Right cardiac atrium (tissue), 5 donors: Measurements from ENCODE around the gene PTAR1. TPM values are rescaled to one million over a fixed set of nuclear protein-coding genes. Genes with fewer than 3 reads are reported as not detected.

Experiments
- ATAC-seq, 2 donors: fragments of 200-7000 bp; cut with Tn5 transposase; one replicate each; pipeline versions ENCODE4 v1.8.0 to v1.9.1; 2020; ENCODE audit warnings: moderate library complexity in 2 of 2, mild to moderate bottlenecking in 1 of 2
- DNase-seq, 3 donors: peaks; one replicate each; pipeline ENCODE4 v3.0.0-alpha.2; 2020
- H3K27ac ChIP-seq: one replicate; pipeline ENCODE4 v1.5.1; 2013; ENCODE audit warnings: mild to moderate bottlenecking, low read length, control low read depth, moderate library complexity
- H3K27me3 ChIP-seq: one replicate; pipeline ENCODE4 v1.6.1; 2013; ENCODE audit not compliant: control insufficient read depth, insufficient read depth
- H3K4me1 ChIP-seq: one replicate; pipeline ENCODE4 v1.6.1; 2013; ENCODE audit warnings: low read length; ENCODE audit not compliant: control insufficient read depth, insufficient read depth
- H3K4me3 ChIP-seq: one replicate; pipeline ENCODE4 v1.5.1; 2013; ENCODE audit warnings: low read length, control low read depth
- H3K9me3 ChIP-seq: one replicate; pipeline ENCODE4 v1.6.1; 2013; ENCODE audit warnings: low read length; ENCODE audit not compliant: control insufficient read depth
- WGBS: extraction: QIAGEN DNeasy Blood & Tissue Kit; methylation state at CpG from one replicate; pipeline ENCODE4 v1.1.7; 2013; 5-methylcytosine and 5-hydroxymethylcytosine counted together
- intact Hi-C, 4 donors: fragments of 100-400 bp; cut with DNase I; formaldehyde crosslinking; loops; one replicate each; pipeline versions ENCODE4 v1.11.0 to v1.14.0; 2022 to 2023
- polyA plus RNA-seq: library from polyadenylated mRNA; stranded (reverse); fragments of 200-250 nt; gene quantifications from one replicate; pipeline ENCODE4 v1.2.3, GENCODE V29; 2013
- total RNA-seq, 4 donors: library from RNA; stranded (reverse); fragmentation: NEBNext Ultra II Directional; extraction: Animal tissue kit (Norgen Biotek cat#: 25700); gene quantifications; one replicate each; pipeline ENCODE4 v1.2.1, GENCODE V29; 2021
- donor health status: healthy with polysubstance abuse.
- donor health status: DM: no; HTN: yes; CAD: no.
- donor health status: DM: no; HTN: no; CAD: no.
- donor health status: DM: no; HTN: yes; CAD: no; lungs with severe emphysema.
- donor health status: DM: yes; HTN: yes; CAD: no.

PTAR1 gene
- total and polyA plus RNA-seq, 5 donors, result 7.4 to 38.1 (median 32.9) TPM

- DNase-seq (no peak), ATAC-seq (no peak)
- WGBS, result 94% methylated on average over 3 of the region's 3 CpGs
- H3K4me1 ChIP-seq, result peaks cover 5% of the 10 kb centered on the region
- no peak overlapping the region for H3K4me3 ChIP-seq
- intact Hi-C loops, result no loop called here
- H3K9me3 ChIP-seq, result no peaks in the 10 kb centered on the region
- no peak overlapping the region for H3K27ac ChIP-seq
- no peaks in the 10 kb centered on the region for H3K27me3 ChIP-seq
These were observed 6.0 kb downstream of the PTAR1 start for GRCh38 chr9:69753830-69754229.

GRCh38 chr9:69750085-69750484 is 9.7 kb downstream of the PTAR1 start:
- intact Hi-C loops, result no loop called here
- peaks cover 5% of the 10 kb centered on the region for H3K4me1 ChIP-seq

GRCh38 chr9:69748304-69748703 is 11.5 kb downstream of the PTAR1 start:
- no peaks in the 10 kb centered on the region for H3K27me3 ChIP-seq
- intact Hi-C loops, result no loop called here
- no peak for DNase-seq
- ATAC-seq, result no peak
- no peaks in the 10 kb centered on the region for H3K9me3 ChIP-seq
- H3K4me1 ChIP-seq, result peaks cover 4% of the 10 kb centered on the region
- WGBS, result 74% methylated on average over 2 of the region's 2 CpGs
- no peak overlapping the region for H3K27ac ChIP-seq
- H3K4me3 ChIP-seq, result no peak overlapping the region

More at GRCh38 chr9:69750085-69750484, 9.7 kb downstream of the PTAR1 start:
- no peak overlapping the region for H3K27ac ChIP-seq
- no peak for DNase-seq
- ATAC-seq, result no peak
- WGBS, result 68% methylated on average over 2 of the region's 2 CpGs
- H3K9me3 ChIP-seq, result no peaks in the 10 kb centered on the region
- no peak overlapping the region for H3K4me3 ChIP-seq
- no peaks in the 10 kb centered on the region for H3K27me3 ChIP-seq

GRCh38 chr9:69746859-69747560 is 12.8 kb downstream of the PTAR1 start:
- ATAC-seq (no peak), DNase-seq (no peak)
- WGBS, result 59% methylated on average over 3 of the region's 3 CpGs
- no peaks in the 10 kb centered on the region for H3K27me3 ChIP-seq
- intact Hi-C loops, result no loop called here
- H3K4me1 ChIP-seq, result peaks cover 4% of the 10 kb centered on the region
- no peak overlapping the region for H3K4me3 ChIP-seq
- no peaks in the 10 kb centered on the region for H3K9me3 ChIP-seq
- H3K27ac ChIP-seq, result no peak overlapping the region

GRCh38 chr9:69745716-69746437 is 13.9 kb downstream of the PTAR1 start:
- 39% methylated on average over 3 of the region's 3 CpGs for WGBS
- no peak overlapping the region for H3K27ac ChIP-seq
- no peak for DNase-seq
- H3K4me3 ChIP-seq, result no peak overlapping the region
- H3K27me3 ChIP-seq, result no peaks in the 10 kb centered on the region
- intact Hi-C loops, result no loop called here
- peaks cover 4% of the 10 kb centered on the region for H3K4me1 ChIP-seq
- peak in 1 of 2 donors; percentile 16 for ATAC-seq
- H3K9me3 ChIP-seq, result no peaks in the 10 kb centered on the region

- Histone ChIP-seq H3K4me3 (no peak overlapping the region), H3K4me1 (peaks cover 4% of the 10 kb centered on the region), H3K9me3 (no peaks in the 10 kb centered on the region), H3K27me3 (no peaks in the 10 kb centered on the region), H3K27ac (no peak overlapping the region)
- intact Hi-C loops, result no loop called here
- DNase-seq, result no peak
- WGBS, result 97% methylated on average over 4 of the region's 4 CpGs
- ATAC-seq, result no peak
These were observed 15.0 kb downstream of the PTAR1 start for GRCh38 chr9:69744688-69745380.

GRCh38 chr9:69743930-69744329 is 15.9 kb downstream of the PTAR1 start:
- DNase-seq (no peak), ATAC-seq (no peak)
- 97% methylated on average over 5 of the region's 5 CpGs for WGBS
- Histone ChIP-seq H3K4me1 (peaks cover 4% of the 10 kb centered on the region), H3K4me3 (no peak overlapping the region), H3K27ac (no peak overlapping the region), H3K27me3 (no peaks in the 10 kb centered on the region), H3K9me3 (no peaks in the 10 kb centered on the region)
- intact Hi-C loops, result no loop called here

- Histone ChIP-seq H3K9me3 (no peaks in the 10 kb centered on the region), H3K27me3 (no peaks in the 10 kb centered on the region), H3K27ac (no peak overlapping the region), H3K4me1 (no peaks in the 10 kb centered on the region), H3K4me3 (no peak overlapping the region)
- no peak for ATAC-seq
- WGBS, result 96% methylated on average over 2 of the region's 2 CpGs
- intact Hi-C loops, result no loop called here
- no peak for DNase-seq
These were observed 18.8 kb downstream of the PTAR1 start for GRCh38 chr9:69740872-69741505.

- no peak for ATAC-seq
These were observed 28.5 kb downstream of the PTAR1 start for GRCh38 chr9:69731348-69731747.

GRCh38 chr9:69719983-69720382 is 39.8 kb downstream of the PTAR1 start:
- H3K4me3 ChIP-seq, result no peak overlapping the region
- DNase-seq, result no peak
- 75% methylated on average over 2 of the region's 2 CpGs for WGBS
- no peak overlapping the region for H3K27ac ChIP-seq
- no peak for ATAC-seq
- no peaks in the 10 kb centered on the region for H3K4me1 ChIP-seq
- H3K9me3 ChIP-seq, result no peaks in the 10 kb centered on the region
- intact Hi-C loops, result no loop called here
- H3K27me3 ChIP-seq, result no peaks in the 10 kb centered on the region

More at GRCh38 chr9:69731348-69731747, 28.5 kb downstream of the PTAR1 start:
- no peak overlapping the region for H3K27ac ChIP-seq
- no peaks in the 10 kb centered on the region for H3K27me3 ChIP-seq
- 99% methylated on average over 2 of the region's 2 CpGs for WGBS
- H3K4me3 ChIP-seq, result no peak overlapping the region
- no peaks in the 10 kb centered on the region for H3K9me3 ChIP-seq
- DNase-seq, result no peak
- intact Hi-C loops, result no loop called here
- H3K4me1 ChIP-seq, result peaks cover 1% of the 10 kb centered on the region

- intact Hi-C loops, result no loop called here
- Histone ChIP-seq H3K4me1 (no peaks in the 10 kb centered on the region), H3K27ac (no peak overlapping the region), H3K9me3 (no peaks in the 10 kb centered on the region), H3K27me3 (no peaks in the 10 kb centered on the region), H3K4me3 (no peak overlapping the region)
- DNase-seq (no peak), ATAC-seq (no peak)
- WGBS, result 91% methylated on average over 3 of the region's 3 CpGs
These were observed 40.4 kb downstream of the PTAR1 start for GRCh38 chr9:69719367-69719766.
